HCT116 (cell line): ENCODE data around the gene HSPG2. TPM values are rescaled to one million over a fixed set of nuclear protein-coding genes. Genes with fewer than 3 reads are reported as not detected.

Experiments
- ATAC-seq: fragments of 200-7000 bp; cut with Tn5 transposase; 2 replicates; pipeline ENCODE4 v1.9.1; 2020; ENCODE audit warnings: mild to moderate bottlenecking, moderate library complexity
- BruUV-seq: library from RNA; stranded (reverse); fragments of 400-500 nt; replicated peaks from 2 replicates; lab custom pipeline; 2021; lab: Mats Ljungman, UMichigan
- CTCF ChIA-PET: fragments of 300-600 bp; sonication (Branson Sonifier 250); formaldehyde crosslinking; loops from one replicate; lab custom pipeline; 2021; ENCODE audit warnings: antibody characterized with exemption; lab: Charles Lee
- POLR2A ChIA-PET: fragments of 300-600, 350-600 bp; sonication (Branson Sonifier 250); formaldehyde crosslinking; loops from one replicate; lab custom pipeline; 2021; ENCODE audit warnings: antibody characterized with exemption; lab: Charles Lee
- RAD21 ChIA-PET, 2 experiments: fragments of 300-600 bp; sonication (Branson Sonifier 250); formaldehyde crosslinking; loops; one replicate each; lab custom pipeline; 2023; ENCODE audit warnings: low total read pairs in 2 of 2; ENCODE audit not compliant: uncharacterized antibody in 2 of 2, unreplicated experiment in 2 of 2, low non-redundant PET in 1 of 2; lab: Charles Lee
- DNase-seq: peaks from one replicate; pipeline ENCODE4 v3.0.0-alpha.2; 2010; ENCODE audit warnings: low read depth, low spot score
- H2AFZ ChIP-seq: fragments of 200-600 bp; shearing (Covaris generic), sonication (generic); 2 replicates; pipeline ENCODE4 v1.6.1; 2017; ENCODE audit warnings: low read depth, mixed run types, mixed read lengths, antibody characterized with exemption, low read length; ENCODE audit not compliant: poor library complexity, severe bottlenecking
- H3K27ac ChIP-seq: 2 replicates; pipeline ENCODE4 v1.5.1; 2012; ENCODE audit warnings: low read depth, low read length
- H3K27me3 ChIP-seq: fragments of 200-600 bp; sonication (generic); 2 replicates; pipeline ENCODE4 v1.6.1; 2016; ENCODE audit warnings: mixed run types, low read length, mixed read lengths; ENCODE audit not compliant: insufficient read depth
- H3K36me3 ChIP-seq, 2 experiments: fragments of 200-500 bp in 1 of 2; fragments of 200-600 bp in 1 of 2; sonication (Bioruptor generic) in 1 of 2; sonication (generic) in 1 of 2; 2 replicates each; pipeline versions ENCODE4 v1.5.1 to v1.6.1; 2014 to 2016; ENCODE audit warnings: low read length in 2 of 2, inconsistent platforms in 1 of 2, mixed read lengths in 1 of 2, mixed run types in 1 of 2; ENCODE audit not compliant: insufficient read depth in 2 of 2, control insufficient read depth in 1 of 2
- H3K4me1 ChIP-seq, 2 experiments: fragments of 200-600 bp in 1 of 2; sonication (generic) in 1 of 2; 2 replicates each; pipeline versions ENCODE4 v1.5.1 to v1.6.1; 2012 to 2017; ENCODE audit warnings: low read length in 2 of 2, inconsistent platforms in 1 of 2, mild to moderate bottlenecking in 1 of 2, mixed read lengths in 1 of 2, mixed run types in 1 of 2, moderate library complexity in 1 of 2; ENCODE audit not compliant: insufficient read depth in 2 of 2, control insufficient read depth in 1 of 2
- H3K4me2 ChIP-seq: fragments of 200-600 bp; sonication (generic); 2 replicates; pipeline ENCODE4 v1.6.1; 2017; ENCODE audit warnings: mixed run types, low read length, mixed read lengths
- H3K4me3 ChIP-seq, 2 experiments: fragments of 200-600 bp in 1 of 2; sonication (generic) in 1 of 2; replicated peaks in 1 of 2; 2 replicates each; pipeline ENCODE4 v1.5.1; 2011 to 2016; ENCODE audit warnings: low read length in 2 of 2, control low read depth in 1 of 2, low read depth in 1 of 2, mild to moderate bottlenecking in 1 of 2, mixed read lengths in 1 of 2, mixed run types in 1 of 2
- H3K79me2 ChIP-seq: fragments of 200-600 bp; sonication (generic); 2 replicates; pipeline ENCODE4 v1.6.1; 2017; ENCODE audit warnings: mild to moderate bottlenecking, mixed run types, low read length, moderate library complexity, mixed read lengths; ENCODE audit not compliant: insufficient read depth
- H3K9ac ChIP-seq: fragments of 200-600 bp; sonication (generic); 2 replicates; pipeline ENCODE4 v1.6.1; 2016; ENCODE audit warnings: low read length, mixed read lengths
- H3K9me2 ChIP-seq: fragments of 200-600 bp; sonication (generic), shearing (Covaris generic); 2 replicates; pipeline ENCODE4 v1.6.1; 2017; ENCODE audit warnings: mixed run types, mild to moderate bottlenecking, moderate library complexity; ENCODE audit not compliant: insufficient read depth
- H3K9me3 ChIP-seq, 2 experiments: fragments of 200-500 bp in 1 of 2; fragments of 200-600 bp in 1 of 2; sonication (Bioruptor generic) in 1 of 2; sonication (generic) in 1 of 2; 2 replicates each; pipeline ENCODE4 v1.6.1; 2014 to 2017; ENCODE audit warnings: low read length in 2 of 2, mixed read lengths in 2 of 2, inconsistent platforms in 1 of 2, low read depth in 1 of 2, mild to moderate bottlenecking in 1 of 2, mixed run types in 1 of 2, moderate library complexity in 1 of 2; ENCODE audit not compliant: control insufficient read depth in 1 of 2, insufficient read depth in 1 of 2
- H4K20me1 ChIP-seq: fragments of 200-600 bp; sonication (generic), shearing (Covaris generic); 2 replicates; pipeline ENCODE4 v1.6.1; 2017; ENCODE audit warnings: mixed run types, mild to moderate bottlenecking, moderate library complexity; ENCODE audit not compliant: insufficient read depth
- CTCF ChIP-seq, 3 experiments: fragments of 200-600 bp in 1 of 3; sonication (generic) in 1 of 3; IDR thresholded peaks in 2 of 3; conservative IDR thresholded peaks in 1 of 3; 2 replicates each; pipeline ENCODE4 v1.5.1; 2012 to 2017; ENCODE audit warnings: low read depth in 2 of 3, low read length in 2 of 3, antibody characterized with exemption in 1 of 3, borderline replicate concordance in 1 of 3, control low read depth in 1 of 3, mild to moderate bottlenecking in 1 of 3, mixed read lengths in 1 of 3, mixed run types in 1 of 3, moderate library complexity in 1 of 3; ENCODE audit not compliant: insufficient read depth in 1 of 3
- EZH2phosphoT487 ChIP-seq: fragments of 200-600 bp; IDR thresholded peaks from 2 replicates; pipeline ENCODE4 v1.6.1; 2018; ENCODE audit warnings: antibody characterized with exemption, borderline replicate concordance
- FOSL1 ChIP-seq: IDR thresholded peaks from 2 replicates; pipeline ENCODE4 v1.6.1; 2012; ENCODE audit warnings: low read depth
- JUND ChIP-seq: IDR thresholded peaks from 2 replicates; pipeline ENCODE4 v1.6.1; 2012
- POLR2AphosphoS5 ChIP-seq: IDR thresholded peaks from 2 replicates; pipeline ENCODE4 v1.6.1; 2011; ENCODE audit warnings: mild to moderate bottlenecking, low read depth, low read length, moderate library complexity
- RAD21 ChIP-seq: IDR thresholded peaks from 2 replicates; pipeline ENCODE4 v1.6.1; 2012; ENCODE audit warnings: low read depth, mild to moderate bottlenecking
- SIN3A ChIP-seq: IDR thresholded peaks from 2 replicates; pipeline ENCODE4 v1.6.1; 2012; ENCODE audit warnings: low read depth
- YY1 ChIP-seq: IDR thresholded peaks from 2 replicates; pipeline ENCODE4 v1.6.1; 2011; ENCODE audit warnings: low read length, low read depth, moderate library complexity, mild to moderate bottlenecking; ENCODE audit not compliant: insufficient replicate concordance; ENCODE audit errors: extremely low read depth
- intact Hi-C: fragments of 100-400 bp; cut with micrococcal nuclease; formaldehyde crosslinking; loops from 2 replicates; pipeline ENCODE4 v1.10.0; 2022
- total RNA-seq: library from RNA; stranded (reverse); gene quantifications from one replicate; pipeline ENCODE4 v1.2.1, GENCODE V29; 2021; ENCODE audit not compliant: unreplicated experiment
- TF ChIP-seq, protein P1 (sequence below): IDR thresholded peaks from 2 replicates; pipeline ENCODE4 v1.6.1; 2012
- TF ChIP-seq, protein P2 (sequence below): IDR thresholded peaks from 2 replicates; pipeline ENCODE4 v1.6.1; 2011; ENCODE audit warnings: mild to moderate bottlenecking, low read length, moderate library complexity; ENCODE audit not compliant: insufficient replicate concordance; ENCODE audit errors: extremely low read depth

Gene HSPG2
- total RNA-seq, 1 experiment from 2014 or later, result 55.7 TPM

GRCh38 chr1:21897844-21898243 is 39.3 kb downstream of the HSPG2 start:
- ATAC-seq (no peak), DNase-seq (no peak)
- Histone ChIP-seq H3K9me2 (no peaks in the 10 kb centered on the region), H3K9ac (no peak overlapping the region), H3K4me1 (no peaks in the 10 kb centered on the region), H3K27ac (no peak overlapping the region), H3K4me3 (no peak overlapping the region), H3K27me3 (no peaks in the 10 kb centered on the region), H3K79me2 (no peaks in the 10 kb centered on the region), H4K20me1 (no peaks in the 10 kb centered on the region), H3K9me3 (no peaks in the 10 kb centered on the region), H3K36me3 (no peaks in the 10 kb centered on the region), H2AFZ (no peak overlapping the region), H3K4me2 (no peak overlapping the region)
- ChIA-PET CTCF (no interaction called here), POLR2A (no interaction called here), RAD21 (no interaction called here)
- BruUV-seq, result no TSS peak
- TF ChIP-seq CTCF (IDR thresholded peaks at IDR 0.05 in 2 of 3, conservative IDR thresholded peaks at IDR 0.05 in 1 of 3; ENCODE audit: borderline replicate concordance in 1 of 3, insufficient read depth in 1 of 3, low read depth in 2 of 3, low read length in 2 of 3) (no peak), YY1 (no peak), JUND (no peak), SIN3A (no peak), RAD21 (no peak), EZH2phosphoT487 (no peak), POLR2AphosphoS5 (no peak), FOSL1 (no peak)
- TF ChIP-seq, protein P1, sequence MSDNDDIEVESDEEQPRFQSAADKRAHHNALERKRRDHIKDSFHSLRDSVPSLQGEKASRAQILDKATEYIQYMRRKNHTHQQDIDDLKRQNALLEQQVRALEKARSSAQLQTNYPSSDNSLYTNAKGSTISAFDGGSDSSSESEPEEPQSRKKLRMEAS, result no peak
- TF ChIP-seq, protein P2, sequence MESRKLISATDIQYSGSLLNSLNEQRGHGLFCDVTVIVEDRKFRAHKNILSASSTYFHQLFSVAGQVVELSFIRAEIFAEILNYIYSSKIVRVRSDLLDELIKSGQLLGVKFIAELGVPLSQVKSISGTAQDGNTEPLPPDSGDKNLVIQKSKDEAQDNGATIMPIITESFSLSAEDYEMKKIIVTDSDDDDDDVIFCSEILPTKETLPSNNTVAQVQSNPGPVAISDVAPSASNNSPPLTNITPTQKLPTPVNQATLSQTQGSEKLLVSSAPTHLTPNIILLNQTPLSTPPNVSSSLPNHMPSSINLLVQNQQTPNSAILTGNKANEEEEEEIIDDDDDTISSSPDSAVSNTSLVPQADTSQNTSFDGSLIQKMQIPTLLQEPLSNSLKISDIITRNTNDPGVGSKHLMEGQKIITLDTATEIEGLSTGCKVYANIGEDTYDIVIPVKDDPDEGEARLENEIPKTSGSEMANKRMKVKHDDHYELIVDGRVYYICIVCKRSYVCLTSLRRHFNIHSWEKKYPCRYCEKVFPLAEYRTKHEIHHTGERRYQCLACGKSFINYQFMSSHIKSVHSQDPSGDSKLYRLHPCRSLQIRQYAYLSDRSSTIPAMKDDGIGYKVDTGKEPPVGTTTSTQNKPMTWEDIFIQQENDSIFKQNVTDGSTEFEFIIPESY, result no peak
- intact Hi-C loops, result no loop called here
